ENCODE results near the gene TMEM145.
"Not testable (repeated sequence)": the region's sequence is repeated elsewhere in the genome, so short reads cannot be mapped to it uniquely, and the experiment has no call there.

Gene TMEM145

GRCh38 chr19:42316223-42317211, 3.4 kb downstream of the TMEM145 start:
- DNase-seq: no peak

GRCh38 chr19:42317535-42317934, 4.4 kb downstream of the TMEM145 start:
- DNase-seq: no peak

GRCh38 chr19:42322305-42322704, 9.2 kb downstream of the TMEM145 start:
- no peak for DNase-seq

- no peak for DNase-seq
Measured at GRCh38 chr19:42323473-42323851, 10.4 kb downstream of the TMEM145 start.

GRCh38 chr19:42323852-42324654, 10.9 kb downstream of the TMEM145 start:
- DNase-seq: no peak

- DNase-seq: no peak
Measured at GRCh38 chr19:42324655-42325307, 11.7 kb downstream of the TMEM145 start.

GRCh38 chr19:42325308-42325895, 12.3 kb downstream of the TMEM145 start, which contains the start of gene MEGF8:
Gene MEGF8 (plus strand): TSS chr19:42325635. CDS start chr19:42326244, 609 bp downstream.
- peak; percentile 94 for DNase-seq

GRCh38 chr19:42325896-42326771, 13.0 kb downstream of the TMEM145 start:
- DNase-seq: no peak

GRCh38 chr19:42326969-42327368, 13.9 kb downstream of the TMEM145 start:
- DNase-seq: no peak

GRCh38 chr19:42327381-42327780, 14.3 kb downstream of the TMEM145 start:
- no peak for DNase-seq

- no peak for DNase-seq
Measured at GRCh38 chr19:42328106-42328505, 15.0 kb downstream of the TMEM145 start.

- DNase-seq: no peak
Measured at GRCh38 chr19:42328854-42329253, 15.7 kb downstream of the TMEM145 start.

- peak; percentile 5 for DNase-seq
Measured at GRCh38 chr19:42330241-42330711, 17.2 kb downstream of the TMEM145 start.

GRCh38 chr19:42331333-42331732, 18.2 kb downstream of the TMEM145 start:
- DNase-seq: not testable (repeated sequence)

GRCh38 chr19:42332059-42332458, 18.9 kb downstream of the TMEM145 start:
- no peak for DNase-seq

GRCh38 chr19:42333018-42333417, 19.9 kb downstream of the TMEM145 start:
- no peak for DNase-seq

GRCh38 chr19:42333975-42334696, 21.0 kb downstream of the TMEM145 start:
- no peak for DNase-seq

- no peak for DNase-seq
Measured at GRCh38 chr19:42334697-42335373, 21.7 kb downstream of the TMEM145 start.

- no peak for DNase-seq
Measured at GRCh38 chr19:42335374-42335936, 22.3 kb downstream of the TMEM145 start.

- DNase-seq: no peak
Measured at GRCh38 chr19:42335971-42336370, 22.9 kb downstream of the TMEM145 start.

Measured in NCI-H2029 treated with DMSO at 0.1 percent for 48 hours (cell line).